Body of pancreas (tissue), 4 donors: Measurements from ENCODE around the gene GADD45A. TPM values are rescaled to one million over a fixed set of nuclear protein-coding genes. Genes with fewer than 3 reads are reported as not detected.
"Not testable (repeated sequence)": the region's sequence is repeated elsewhere in the genome, so short reads cannot be mapped to it uniquely, and the experiment has no call there.

ENCODE experiments used
- ATAC-seq: fragments of 150-250 bp; one replicate; pipeline ENCODE4 v1.9.1; 2016
- DNase-seq, 4 donors: peaks; one replicate each; pipeline ENCODE4 v3.0.0-alpha.2; 2019
- H3K27ac ChIP-seq, 4 donors: fragments of 200-600 bp; sonication (generic); 1 replicate in 3 of 4; 2 replicates in 1 of 4; pipeline versions ENCODE4 v1.5.1 to v1.6.1; 2016 to 2019; ENCODE audit warnings: mild to moderate bottlenecking in 1 of 4, mixed read lengths in 1 of 4, moderate library complexity in 1 of 4
- H3K27me3 ChIP-seq, 2 donors: fragments of 200-600 bp; sonication (generic); one replicate each; pipeline ENCODE4 v1.6.0; 2016; ENCODE audit warnings: mild to moderate bottlenecking in 1 of 2
- H3K36me3 ChIP-seq, 2 donors: fragments of 200-600 bp; sonication (generic); replicated peaks in 1 of 2; 2 replicates each; pipeline ENCODE4 v1.5.1; 2016; ENCODE audit warnings: low read depth in 2 of 2; ENCODE audit not compliant: insufficient read depth in 1 of 2
- H3K4me1 ChIP-seq: fragments of 200-600 bp; sonication (generic); one replicate; pipeline ENCODE4 v1.6.0; 2016
- H3K4me3 ChIP-seq, 2 donors: fragments of 200-600 bp; sonication (generic); 1 replicate in 1 of 2; 2 replicates in 1 of 2; pipeline ENCODE4 v1.5.1; 2016 to 2019
- H3K9me3 ChIP-seq, 3 donors: fragments of 200-600 bp; sonication (generic); 1 replicate in 2 of 3; 2 replicates in 1 of 3; pipeline ENCODE4 v1.5.1; 2016
- POLR2A ChIP-seq, 3 donors: fragments of 450-650 bp; IDR thresholded peaks; one replicate each; pipeline ENCODE4 v1.6.1; 2016; ENCODE audit warnings: antibody characterized with exemption in 3 of 3, mild to moderate bottlenecking in 2 of 3
- whole genome bisulfite sequencing, 2 donors: methylation state at CpG; one replicate each; pipeline ENCODE4 v1.1.5; 2017; 5-methylcytosine and 5-hydroxymethylcytosine counted together
- intact Hi-C: fragments of 100-400 bp; cut with DNase I; formaldehyde crosslinking; loops from one replicate; pipeline ENCODE4 v1.15.1; 2023
- total RNA-seq, 2 donors: library from RNA; depleted of rRNA; stranded (reverse); fragments of >200 nt; gene quantifications; one replicate each; pipeline ENCODE4 v1.1.0, GENCODE V29; 2016
- TF ChIP-seq, protein P1 (sequence below), 7 experiments: fragments of 450-650 bp in 4 of 7; fragments of 200-600 bp in 3 of 7; sonication (generic) in 3 of 7; IDR thresholded peaks; one replicate each; pipeline ENCODE4 v1.5.1; 2016 to 2019; ENCODE audit warnings: antibody characterized with exemption in 7 of 7

The GADD45A gene
- total RNA-seq, 2 donors from 2014 or later, result 18.5 to 28.3 TPM

GRCh38 chr1:67723126-67723525 is 38.1 kb downstream of the GADD45A start:
- intact Hi-C loops, result no loop called here
- peaks cover 18% of the 10 kb centered on the region for H3K4me1 ChIP-seq
- no peaks in the 10 kb centered on the region for H3K9me3 ChIP-seq
- ATAC-seq (no peak), DNase-seq (no peak)
- no peak for TF ChIP-seq POLR2A (IDR thresholded peaks at IDR 0.05)
- TF ChIP-seq, protein P1, sequence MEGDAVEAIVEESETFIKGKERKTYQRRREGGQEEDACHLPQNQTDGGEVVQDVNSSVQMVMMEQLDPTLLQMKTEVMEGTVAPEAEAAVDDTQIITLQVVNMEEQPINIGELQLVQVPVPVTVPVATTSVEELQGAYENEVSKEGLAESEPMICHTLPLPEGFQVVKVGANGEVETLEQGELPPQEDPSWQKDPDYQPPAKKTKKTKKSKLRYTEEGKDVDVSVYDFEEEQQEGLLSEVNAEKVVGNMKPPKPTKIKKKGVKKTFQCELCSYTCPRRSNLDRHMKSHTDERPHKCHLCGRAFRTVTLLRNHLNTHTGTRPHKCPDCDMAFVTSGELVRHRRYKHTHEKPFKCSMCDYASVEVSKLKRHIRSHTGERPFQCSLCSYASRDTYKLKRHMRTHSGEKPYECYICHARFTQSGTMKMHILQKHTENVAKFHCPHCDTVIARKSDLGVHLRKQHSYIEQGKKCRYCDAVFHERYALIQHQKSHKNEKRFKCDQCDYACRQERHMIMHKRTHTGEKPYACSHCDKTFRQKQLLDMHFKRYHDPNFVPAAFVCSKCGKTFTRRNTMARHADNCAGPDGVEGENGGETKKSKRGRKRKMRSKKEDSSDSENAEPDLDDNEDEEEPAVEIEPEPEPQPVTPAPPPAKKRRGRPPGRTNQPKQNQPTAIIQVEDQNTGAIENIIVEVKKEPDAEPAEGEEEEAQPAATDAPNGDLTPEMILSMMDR (IDR thresholded peaks at IDR 0.05), result no peak
- no peaks in the 10 kb centered on the region for H3K36me3 ChIP-seq
- no peak overlapping the region for H3K4me3 ChIP-seq
- peak overlapping the region in 1 of 4 donors; percentile 43 for H3K27ac ChIP-seq
- WGBS, 2 donors, result 82 to 83% methylated on average over 1 of the region's 1 CpG
- no peaks in the 10 kb centered on the region for H3K27me3 ChIP-seq

- TF ChIP-seq, protein P1 (IDR thresholded peaks at IDR 0.05), result no peak
- no peak for TF ChIP-seq POLR2A (IDR thresholded peaks at IDR 0.05)
- H3K27ac ChIP-seq, result peak overlapping the region in 1 of 4 donors; percentile 43
- intact Hi-C loops, result no loop called here
- H3K27me3 ChIP-seq, result no peaks in the 10 kb centered on the region
- H3K4me3 ChIP-seq, result no peak overlapping the region
- H3K36me3 ChIP-seq, result no peaks in the 10 kb centered on the region
- H3K4me1 ChIP-seq, result peaks cover 18% of the 10 kb centered on the region
- 43% methylated on average over 2 of the region's 2 CpGs for WGBS, 2 donors
- no peaks in the 10 kb centered on the region for H3K9me3 ChIP-seq
- ATAC-seq (peak; percentile 47), DNase-seq (no peak)
These were observed 38.6 kb downstream of the GADD45A start for GRCh38 chr1:67723620-67724019.

DNA sequence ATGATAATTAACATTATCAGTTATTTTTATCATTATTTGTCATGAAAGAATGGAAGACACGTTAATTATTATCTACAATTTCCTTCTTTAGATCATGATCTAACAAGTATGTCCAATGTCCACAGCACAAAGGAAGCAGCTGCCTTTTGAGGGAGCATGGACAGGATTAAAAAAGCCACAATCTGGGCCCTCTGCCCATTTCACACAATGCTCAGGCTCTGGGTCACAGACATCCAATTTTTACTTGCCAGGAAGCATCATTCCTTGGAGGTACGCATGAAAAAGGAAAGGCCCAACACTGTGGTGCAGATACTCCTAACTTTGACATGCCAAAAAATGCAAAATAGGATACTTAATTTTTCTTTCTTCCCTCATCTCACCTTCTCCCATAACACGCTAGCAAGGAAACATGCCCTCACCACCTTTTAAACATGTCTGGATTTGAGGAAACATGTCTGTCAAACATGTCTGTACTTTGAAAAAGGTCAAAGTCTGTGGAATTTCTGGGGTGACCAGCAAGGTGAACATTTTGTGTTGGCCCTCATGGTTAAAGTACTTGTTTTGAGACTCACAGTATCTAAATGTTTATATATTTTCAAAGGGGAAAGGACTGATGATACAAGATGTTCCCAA is 40.0 kb downstream of the GADD45A start:
- H3K4me1 ChIP-seq, result peaks cover 18% of the 10 kb centered on the region
- no peaks in the 10 kb centered on the region for H3K36me3 ChIP-seq
- peak in 3 of 4 donors; percentile 34 to 54 (median 42) for DNase-seq
- 57 to 59% methylated on average over 3 of the region's 3 CpGs for WGBS, 2 donors
- TF ChIP-seq, protein P1 (IDR thresholded peaks at IDR 0.05), result no peak
- no peak for TF ChIP-seq POLR2A (IDR thresholded peaks at IDR 0.05)
- H3K9me3 ChIP-seq, result no peaks in the 10 kb centered on the region
- peak overlapping the region in 2 of 4 donors; percentile 40 to 59 for H3K27ac ChIP-seq
- intact Hi-C loops, result no loop called here
- H3K4me3 ChIP-seq, result no peak overlapping the region
- peak; percentile 67 for ATAC-seq
- no peaks in the 10 kb centered on the region for H3K27me3 ChIP-seq

DNA sequence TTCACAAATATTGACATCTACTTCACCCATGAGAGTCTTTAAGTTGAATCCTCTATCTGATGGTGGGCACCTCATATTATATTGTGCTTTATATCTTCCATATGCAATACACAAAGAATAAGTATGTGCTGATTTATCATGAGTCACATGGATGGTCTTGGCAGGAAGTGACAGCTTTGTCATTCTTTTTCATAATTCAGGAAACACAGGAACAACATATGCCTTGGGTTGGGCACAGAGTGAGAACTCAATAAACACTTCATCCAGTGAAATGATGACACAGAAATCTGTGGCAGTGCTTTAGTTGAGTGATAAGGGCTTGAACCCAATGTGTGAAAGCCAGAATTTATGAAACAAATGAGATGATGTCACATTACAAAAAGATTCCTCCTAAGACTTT is 41.2 kb downstream of the GADD45A start:
- TF ChIP-seq, protein P1 (IDR thresholded peaks at IDR 0.05), result no peak
- no peak for TF ChIP-seq POLR2A (IDR thresholded peaks at IDR 0.05)
- H3K36me3 ChIP-seq, result no peaks in the 10 kb centered on the region
- no peak for ATAC-seq
- DNase-seq, result no peak
- no peak overlapping the region for H3K27ac ChIP-seq
- H3K27me3 ChIP-seq, result no peaks in the 10 kb centered on the region
- intact Hi-C loops, result no loop called here
- no peaks in the 10 kb centered on the region for H3K9me3 ChIP-seq
- H3K4me1 ChIP-seq, result peaks cover 18% of the 10 kb centered on the region
- no peak overlapping the region for H3K4me3 ChIP-seq

GRCh38 chr1:67729872-67730271 is 44.9 kb downstream of the GADD45A start:
- Histone ChIP-seq H3K4me1 (peaks cover 6% of the 10 kb centered on the region), H3K27ac (no peak overlapping the region), H3K4me3 (no peak overlapping the region), H3K36me3 (no peaks in the 10 kb centered on the region), H3K9me3 (no peaks in the 10 kb centered on the region), H3K27me3 (no peaks in the 10 kb centered on the region)
- intact Hi-C loops, result no loop called here
- ATAC-seq (no peak), DNase-seq (no peak)
- no peak for TF ChIP-seq POLR2A (IDR thresholded peaks at IDR 0.05)
- TF ChIP-seq, protein P1 (IDR thresholded peaks at IDR 0.05), result no peak
- WGBS, 2 donors, result 90 to 95% methylated on average over 2 of the region's 2 CpGs

DNA sequence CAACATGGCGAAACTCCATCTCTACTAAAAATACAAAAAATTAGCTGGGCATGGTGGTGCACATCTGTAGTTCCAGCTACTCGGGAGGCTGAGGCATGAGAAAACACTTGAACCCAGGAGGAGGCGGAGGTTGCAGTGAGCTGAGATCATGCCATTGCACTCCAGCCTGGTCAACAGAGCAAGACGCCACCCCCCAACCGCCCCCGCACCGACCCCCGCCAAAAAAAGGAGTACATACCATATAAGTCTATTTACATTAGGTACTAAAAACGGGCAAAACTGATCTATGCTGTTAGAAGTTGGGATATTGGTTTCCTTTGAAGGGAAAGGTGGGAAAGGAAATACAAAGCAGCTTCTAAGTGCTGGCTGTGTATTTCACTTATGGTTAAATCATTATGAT is 45.3 kb downstream of the GADD45A start:
- H3K36me3 ChIP-seq, H3K4me3 ChIP-seq, H3K9me3 ChIP-seq, DNase-seq, H3K4me1 ChIP-seq, intact Hi-C loops, H3K27ac ChIP-seq, H3K27me3 ChIP-seq, ATAC-seq: not testable (repeated sequence)
- WGBS, 2 donors, result 93 to 94% methylated on average over 9 of the region's 9 CpGs
